Measurements from ENCODE around the gene RNF41. TPM values are rescaled to one million over a fixed set of nuclear protein-coding genes. Genes with fewer than 3 reads are reported as not detected.

RNF41 gene
- total and polyA plus RNA-seq, 2 of the 13 experiments (the other 11 are each of a cell fraction or from before 2014, with no cell fraction given), result 27.1 to 39.4 TPM

- TF ChIP-seq AFF4 (CRISPR knock-in tag; IDR thresholded peaks at IDR 0.05), result no peak
- TF ChIP-seq MIXL1 (CRISPR knock-in tag; IDR thresholded peaks at IDR 0.05), result no peak
- peak; percentile 86 for TF ChIP-seq ZSCAN21 (CRISPR knock-in tag; IDR thresholded peaks at IDR 0.05; ENCODE audit: borderline replicate concordance)
- TF ChIP-seq ZSCAN29 (CRISPR knock-in tag; conservative IDR thresholded peaks at IDR 0.05), result no peak
- no peak for TF ChIP-seq PTBP1 (IDR thresholded peaks at IDR 0.05; ENCODE audit: low read depth, low read length, poor library complexity, severe bottlenecking)
- no peak for TF ChIP-seq NFKBIZ (CRISPR knock-in tag; IDR thresholded peaks at IDR 0.05)
- TF ChIP-seq SP5 (CRISPR knock-in tag; IDR thresholded peaks at IDR 0.05; ENCODE audit: borderline replicate concordance, low read depth), result peak; percentile 14; the same call in 1 of the 2 replicates
- no peak; the same call in 1 of the 2 replicates for TF ChIP-seq DMAP1 (CRISPR knock-in tag; IDR thresholded peaks at IDR 0.05)
- no peak for TF ChIP-seq RAD51 (IDR thresholded peaks at IDR 0.05; ENCODE audit: borderline replicate concordance)
- TF ChIP-seq MED1 (CRISPR knock-in tag; IDR thresholded peaks at IDR 0.05), result peak; percentile 34
- no peak for TF ChIP-seq SMAD3 (CRISPR knock-in tag; IDR thresholded peaks at IDR 0.05)
- TF ChIP-seq EHMT2 (IDR thresholded peaks at IDR 0.05; ENCODE audit: borderline replicate concordance, low read depth, low read length), result no peak
- no peak for TF ChIP-seq ZNF737 (CRISPR knock-in tag; IDR thresholded peaks at IDR 0.05; ENCODE audit: borderline replicate concordance)
- TF ChIP-seq TERF1 (CRISPR knock-in tag; IDR thresholded peaks at IDR 0.05), result no peak
- no peak for TF ChIP-seq ZNF549 (CRISPR knock-in tag; IDR thresholded peaks at IDR 0.05)
- no peak for TF ChIP-seq CEBPB (IDR thresholded peaks at IDR 0.05; ENCODE audit: borderline replicate concordance, low read depth, low read length)
- TF ChIP-seq ARNTL (CRISPR knock-in tag; IDR thresholded peaks at IDR 0.05), result no peak
- no peak for TF ChIP-seq ZNF431 (CRISPR knock-in tag; IDR thresholded peaks at IDR 0.05; ENCODE audit: borderline replicate concordance, low read depth)
- no peak for TF ChIP-seq SMAD9 (CRISPR knock-in tag; IDR thresholded peaks at IDR 0.05)
- peak; percentile 59 for TF ChIP-seq ZNF263 (CRISPR knock-in tag; IDR thresholded peaks at IDR 0.05)
- TF ChIP-seq HCFC1 (IDR thresholded peaks at IDR 0.05; ENCODE audit: low read depth, low read length), result no peak
- TF ChIP-seq ZNF782 (CRISPR knock-in tag; IDR thresholded peaks at IDR 0.05; ENCODE audit: borderline replicate concordance), result no peak; the same call in 1 of the 2 replicates
- no peak for TF ChIP-seq SP1 (IDR thresholded peaks at IDR 0.05)
- TF ChIP-seq SP1 (CRISPR knock-in tag; IDR thresholded peaks at IDR 0.05), result peak; percentile 77; the same call in 1 of the 2 replicates
- no peak for TF ChIP-seq U2AF2 (IDR thresholded peaks at IDR 0.05; ENCODE audit: low read depth, low read length)
- TF ChIP-seq CBFB (CRISPR knock-in tag; IDR thresholded peaks at IDR 0.05), result no peak; the same call in 1 of the 2 replicates
- TF ChIP-seq BCL6 (CRISPR knock-in tag; IDR thresholded peaks at IDR 0.05), result 0 out of 2 replicates have a peak, but pooled peaks have one; percentile 1
- TF ChIP-seq ZIK1 (CRISPR knock-in tag; IDR thresholded peaks at IDR 0.05; ENCODE audit: borderline replicate concordance, low read depth), result no peak; the same call in 1 of the 2 replicates
- TF ChIP-seq ZNF256 (CRISPR knock-in tag; conservative IDR thresholded peaks at IDR 0.05), result no peak
Observed at GRCh38 chr12:56258068-56258819, 36.5 kb upstream of the RNF41 start, which contains the start of gene ANKRD52 (continued).

Data from HepG2 (cell line).